Inflammatory macrophage treated with lipopolysaccharide for 4 hours (primary cell): Measurements from ENCODE around the gene SPIB.
A peak's percentile ranks its signal among the peaks of the same experiment; 100 is the strongest.

Experiments used
- DNase-seq: peaks from one replicate; pipeline ENCODE4 v3.0.0-alpha.2; 2020

The SPIB gene

DNA sequence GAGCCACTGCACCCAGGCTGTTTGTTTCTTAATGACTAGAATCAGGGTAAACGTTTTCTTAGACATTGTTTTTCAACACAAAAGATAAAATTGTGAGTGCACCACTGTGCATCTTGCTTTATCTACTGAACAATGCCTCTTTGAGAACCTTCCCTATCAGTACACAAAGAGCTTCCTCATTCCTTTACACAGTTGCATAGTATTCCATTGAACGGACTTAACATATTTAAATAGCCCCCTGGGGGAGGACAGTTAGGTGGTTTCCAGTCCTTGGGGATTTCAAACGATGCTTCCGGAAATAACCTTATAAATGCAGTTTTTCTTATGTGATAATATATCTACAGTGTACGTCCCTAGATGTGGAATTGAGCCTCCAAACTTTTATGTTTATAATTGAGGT lies 26.0 kb upstream of the SPIB start:
- no peak for DNase-seq

DNA sequence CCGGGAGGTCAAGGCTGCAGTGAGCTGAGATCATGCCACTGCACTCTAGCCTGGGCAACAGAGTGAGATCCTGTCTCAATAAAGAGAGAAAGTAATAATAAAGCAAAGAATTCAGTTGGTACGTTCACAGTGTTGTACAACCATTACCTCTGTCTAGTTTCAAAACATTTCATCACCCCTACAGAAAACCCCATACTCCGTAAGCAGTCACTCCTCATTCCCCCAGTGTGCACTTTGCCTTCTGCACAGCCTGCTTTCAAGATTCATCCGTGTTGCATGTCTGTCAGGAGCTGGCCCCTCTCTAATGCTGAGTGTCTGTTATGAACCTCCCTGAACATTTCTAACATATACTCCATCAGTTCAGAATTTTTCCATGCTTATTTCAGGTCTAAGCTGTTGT lies 25.1 kb upstream of the SPIB start:
- DNase-seq = no peak

DNA sequence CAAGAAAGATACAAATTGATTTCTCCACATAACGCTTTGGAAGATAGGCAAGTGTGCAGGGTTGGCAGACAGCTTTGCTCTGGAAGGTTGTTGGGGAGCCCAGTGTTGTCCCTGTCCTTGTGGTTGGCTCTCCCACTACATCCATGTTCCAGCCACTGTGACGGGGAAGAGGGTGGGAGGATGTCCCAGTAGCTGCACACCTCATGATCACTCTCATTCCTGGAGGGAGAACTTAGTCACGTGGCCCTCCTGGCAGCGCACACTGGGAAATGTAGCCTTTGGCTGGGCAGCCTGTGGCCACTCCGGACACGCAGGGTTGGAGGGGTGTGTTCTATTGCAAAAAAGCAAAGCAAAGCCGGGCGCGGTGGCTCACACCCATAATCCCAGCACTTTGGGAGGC lies 24.7 kb upstream of the SPIB start:
- DNase-seq = no peak

DNA sequence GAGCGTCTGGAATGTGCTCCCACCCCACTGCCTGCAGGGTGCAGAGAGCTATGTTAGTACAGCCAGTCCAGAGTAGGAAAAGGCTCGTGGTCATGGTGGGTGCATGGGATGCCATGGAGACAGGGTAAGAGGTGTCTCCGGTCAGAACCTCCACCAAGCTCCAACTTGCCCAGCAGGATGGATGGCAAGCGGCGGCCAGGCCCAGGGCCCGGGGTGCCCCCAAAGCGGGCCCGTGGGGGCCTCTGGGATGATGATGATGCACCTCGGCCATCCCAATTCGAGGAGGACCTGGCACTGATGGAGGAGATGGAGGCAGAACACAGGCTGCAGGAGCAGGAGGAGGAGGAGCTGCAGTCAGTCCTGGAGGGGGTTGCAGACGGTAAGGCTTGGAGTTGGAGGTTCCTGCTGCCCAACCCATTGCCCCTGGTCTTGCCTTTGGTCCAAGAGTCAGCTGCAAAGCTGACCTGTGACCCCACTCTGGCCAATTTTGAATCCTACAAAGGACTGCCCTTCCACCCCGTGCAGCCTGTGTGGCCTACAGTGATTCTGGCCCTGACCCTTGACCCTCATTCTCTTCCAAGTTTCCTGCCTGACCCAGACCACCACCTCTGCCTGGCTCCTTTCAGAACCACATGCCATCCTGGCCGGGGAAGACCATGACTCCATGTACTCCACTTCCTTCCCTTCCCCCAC lies 19.9 kb upstream of the SPIB start:
- no peak for DNase-seq

DNA sequence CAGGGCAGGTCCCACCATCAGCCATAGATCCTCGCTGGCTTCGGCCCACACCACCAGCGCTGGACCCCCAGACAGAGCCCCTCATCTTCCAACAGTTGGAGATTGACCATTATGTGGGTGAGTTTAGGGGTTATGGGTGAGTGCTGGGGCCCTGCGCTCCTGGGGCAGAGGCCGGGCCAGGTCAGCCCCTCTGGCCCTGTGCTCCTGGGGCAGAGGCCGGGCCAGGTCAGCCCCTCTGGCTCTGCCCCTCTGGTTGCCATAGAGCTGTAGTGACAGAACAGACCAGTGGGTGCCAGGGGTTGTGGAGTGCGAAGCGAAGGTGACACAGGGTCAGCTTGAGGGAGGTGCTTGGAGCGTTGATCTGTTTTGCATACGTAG lies 19.4 kb upstream of the SPIB start:
- no peak for DNase-seq

DNA sequence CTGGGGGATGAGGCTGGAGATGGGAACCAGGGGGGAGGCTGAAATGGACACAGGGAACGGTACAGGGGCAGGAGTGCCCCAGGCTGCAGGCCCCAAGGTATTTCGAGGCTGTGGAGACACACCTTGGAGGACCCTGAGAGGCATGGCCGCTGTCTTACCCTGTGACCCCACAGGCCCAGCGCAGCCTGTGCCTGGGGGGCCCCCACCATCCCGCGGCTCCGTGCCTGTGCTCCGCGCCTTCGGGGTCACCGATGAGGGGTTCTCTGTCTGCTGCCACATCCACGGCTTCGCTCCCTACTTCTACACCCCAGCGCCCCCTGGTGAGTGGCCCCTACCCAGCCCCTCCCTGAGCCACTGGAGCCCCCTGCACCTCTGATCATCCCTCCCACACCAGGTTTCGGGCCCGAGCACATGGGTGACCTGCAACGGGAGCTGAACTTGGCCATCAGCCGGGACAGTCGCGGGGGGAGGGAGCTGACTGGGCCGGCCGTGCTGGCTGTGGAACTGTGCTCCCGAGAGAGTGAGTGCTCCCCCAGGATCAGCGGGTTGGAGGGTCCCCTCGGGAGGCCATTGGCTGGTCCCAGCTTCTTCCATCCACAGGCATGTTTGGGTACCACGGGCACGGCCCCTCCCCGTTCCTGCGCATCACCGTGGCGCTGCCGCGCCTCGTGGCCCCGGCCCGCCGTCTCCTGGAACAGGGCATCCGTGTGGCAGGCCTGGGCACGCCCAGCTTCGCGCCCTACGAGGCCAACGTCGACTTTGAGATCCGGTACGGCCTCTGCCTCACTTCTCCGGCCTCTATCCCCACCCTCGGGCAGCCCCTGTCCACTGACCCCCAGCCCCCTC lies 16.9 kb upstream of the SPIB start:
- DNase-seq = no peak

DNA sequence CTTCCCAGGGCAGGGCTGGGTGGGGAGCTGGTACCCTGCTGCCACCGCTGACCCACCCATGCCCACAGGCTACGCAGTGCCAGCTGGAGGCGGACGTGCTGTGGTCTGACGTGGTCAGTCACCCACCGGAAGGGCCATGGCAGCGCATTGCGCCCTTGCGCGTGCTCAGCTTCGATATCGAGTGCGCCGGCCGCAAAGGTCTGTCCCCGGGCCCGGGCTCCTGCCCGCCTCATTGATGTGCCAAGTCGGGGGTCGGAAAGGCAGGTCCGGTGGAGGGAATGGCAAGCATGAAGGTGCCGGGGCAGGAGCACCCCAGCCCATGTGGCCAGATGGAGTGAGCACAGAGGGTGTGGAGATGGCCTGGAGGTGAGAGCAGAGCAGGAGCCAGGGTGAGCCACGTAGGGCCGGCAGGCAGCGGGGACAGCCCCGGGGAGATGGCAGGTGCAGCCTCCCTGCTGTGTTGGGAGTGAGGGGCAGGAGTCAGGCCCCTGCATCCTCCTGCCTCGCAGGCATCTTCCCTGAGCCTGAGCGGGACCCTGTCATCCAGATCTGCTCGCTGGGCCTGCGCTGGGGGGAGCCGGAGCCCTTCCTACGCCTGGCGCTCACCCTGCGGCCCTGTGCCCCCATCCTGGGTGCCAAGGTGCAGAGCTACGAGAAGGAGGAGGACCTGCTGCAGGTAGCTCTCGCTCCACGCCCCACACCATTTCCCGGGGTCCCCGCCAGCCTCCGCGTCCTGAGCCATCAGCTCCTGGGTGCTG lies 16.0 kb upstream of the SPIB start:
- no peak for DNase-seq

DNA sequence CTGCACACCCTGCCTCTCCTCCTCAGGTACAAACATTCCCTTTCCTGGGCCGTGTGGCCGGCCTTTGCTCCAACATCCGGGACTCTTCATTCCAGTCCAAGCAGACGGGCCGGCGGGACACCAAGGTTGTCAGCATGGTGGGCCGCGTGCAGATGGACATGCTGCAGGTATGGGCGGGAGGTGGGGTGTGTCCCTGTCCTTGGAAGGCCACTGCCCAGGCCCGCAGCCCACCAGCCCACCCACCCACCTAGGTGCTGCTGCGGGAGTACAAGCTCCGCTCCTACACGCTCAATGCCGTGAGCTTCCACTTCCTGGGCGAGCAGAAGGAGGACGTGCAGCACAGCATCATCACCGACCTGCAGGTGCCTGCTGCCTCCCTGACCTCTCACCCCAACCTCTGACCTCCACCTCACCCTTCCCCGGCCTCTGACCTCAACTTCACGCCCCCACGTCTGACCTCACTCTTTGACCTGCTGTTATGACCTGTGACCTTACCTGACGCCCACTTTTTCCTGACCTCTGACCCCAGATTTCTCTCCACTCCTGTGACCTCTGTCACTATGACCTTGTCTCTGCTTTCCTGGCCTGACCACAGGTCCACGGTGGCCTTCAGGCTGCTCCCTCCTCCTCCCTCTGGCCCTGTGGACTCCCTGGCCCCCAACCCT lies 12.4 kb upstream of the SPIB start:
- no peak for DNase-seq

DNA sequence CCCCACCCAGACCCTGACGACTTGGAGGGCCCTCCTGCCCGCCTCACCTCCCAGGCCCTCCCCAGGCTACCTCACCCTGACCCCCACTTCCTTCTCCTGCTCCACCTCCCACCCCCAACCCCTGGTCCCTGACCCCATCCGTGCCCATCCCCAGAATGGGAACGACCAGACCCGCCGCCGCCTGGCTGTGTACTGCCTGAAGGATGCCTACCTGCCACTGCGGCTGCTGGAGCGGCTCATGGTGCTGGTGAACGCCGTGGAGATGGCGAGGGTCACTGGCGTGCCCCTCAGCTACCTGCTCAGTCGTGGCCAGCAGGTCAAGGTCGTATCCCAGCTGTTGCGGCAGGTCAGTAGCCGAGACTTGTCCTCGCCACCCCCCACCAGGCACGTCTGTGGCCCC lies 11.9 kb upstream of the SPIB start:
- DNase-seq = no peak

DNA sequence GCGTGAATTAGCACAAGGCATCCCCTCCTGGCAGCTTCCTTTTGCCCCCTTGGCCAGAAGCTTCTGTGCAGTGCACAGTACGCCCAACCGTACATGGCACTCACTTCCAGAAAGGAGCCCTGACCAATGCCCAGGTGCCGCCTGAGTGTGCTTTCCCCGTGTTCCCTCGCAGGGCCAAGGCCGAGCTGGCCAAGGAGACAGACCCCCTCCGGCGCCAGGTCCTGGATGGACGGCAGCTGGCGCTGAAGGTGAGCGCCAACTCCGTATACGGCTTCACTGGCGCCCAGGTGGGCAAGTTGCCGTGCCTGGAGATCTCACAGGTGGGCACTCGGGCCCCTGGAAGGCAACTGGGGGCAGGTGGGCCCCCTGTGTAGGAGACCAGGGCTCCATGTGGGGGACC lies 9.4 kb upstream of the SPIB start:
- no peak for DNase-seq

DNA sequence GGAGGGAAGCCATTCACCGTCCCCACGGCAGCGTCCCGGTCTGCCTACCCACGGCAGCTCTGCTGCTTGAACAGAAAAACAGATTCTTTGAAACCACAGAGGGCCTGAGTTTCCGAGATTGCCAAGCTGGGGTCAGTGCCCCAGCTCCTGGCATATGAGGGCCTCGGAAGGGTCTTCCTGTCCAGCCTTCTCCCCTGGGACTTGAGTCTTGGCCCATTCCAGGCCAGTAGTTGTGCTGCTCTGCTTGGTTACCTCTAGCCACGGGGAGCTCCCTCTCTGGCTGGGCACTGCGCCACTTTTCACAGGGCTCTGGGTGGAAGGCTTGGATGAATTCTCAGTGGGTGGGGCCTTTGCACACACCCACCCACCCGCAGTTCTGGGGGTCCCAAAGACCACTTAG lies 8.6 kb upstream of the SPIB start:
- DNase-seq = no peak

DNA sequence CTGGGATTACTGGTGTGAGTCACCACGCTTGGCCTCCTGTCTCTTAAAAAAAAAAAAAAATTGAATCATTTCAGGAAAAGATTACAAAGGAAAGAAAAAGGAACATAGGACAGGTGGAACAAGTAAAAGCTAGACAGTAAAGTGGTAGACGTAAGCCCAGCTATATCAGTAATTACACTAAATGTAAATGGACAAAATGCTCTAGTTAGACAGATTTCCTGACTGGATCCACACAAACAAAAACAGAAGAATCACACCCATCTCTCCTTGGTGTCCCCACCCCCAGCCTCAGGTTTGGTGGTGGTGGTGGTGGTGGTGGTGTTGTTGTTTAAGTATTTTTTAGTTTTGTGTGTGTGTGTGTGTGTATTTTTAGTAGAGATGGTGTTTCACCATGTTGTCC lies 6.3 kb upstream of the SPIB start:
- no peak for DNase-seq

DNA sequence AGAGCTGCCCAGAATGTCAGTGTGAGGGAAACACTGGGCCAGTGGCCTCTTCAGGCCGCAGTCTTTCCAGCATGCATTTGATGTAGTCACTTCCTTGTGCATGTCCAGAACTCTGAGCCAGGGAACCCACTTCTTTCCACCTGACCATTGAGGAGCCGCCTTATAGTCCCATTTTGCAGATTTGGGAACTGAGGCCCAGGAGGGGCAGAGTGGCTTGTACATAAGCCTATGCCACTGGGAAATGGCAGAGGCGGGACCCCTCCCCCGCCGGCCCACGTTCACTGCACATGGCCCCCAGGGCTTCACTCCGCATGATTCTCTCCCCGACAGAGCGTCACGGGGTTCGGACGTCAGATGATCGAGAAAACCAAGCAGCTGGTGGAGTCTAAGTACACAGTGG lies 5.6 kb upstream of the SPIB start:
- no peak for DNase-seq

DNA sequence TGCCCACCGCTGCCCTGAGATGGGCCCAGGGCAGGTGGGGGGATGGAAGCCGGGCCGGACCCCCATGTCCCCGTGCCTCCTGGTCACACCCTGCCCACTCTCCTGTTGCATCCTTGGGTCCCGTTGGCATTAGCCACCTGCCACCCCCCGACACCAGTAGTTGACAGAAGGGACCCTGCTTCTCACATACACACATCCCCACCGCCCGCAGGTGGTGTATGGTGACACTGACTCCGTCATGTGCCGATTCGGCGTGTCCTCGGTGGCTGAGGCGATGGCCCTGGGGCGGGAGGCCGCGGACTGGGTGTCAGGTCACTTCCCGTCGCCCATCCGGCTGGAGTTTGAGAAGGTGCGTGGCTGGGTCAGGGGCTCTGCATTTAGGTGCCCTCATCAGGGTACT lies 5.2 kb upstream of the SPIB start:
- no peak for DNase-seq

DNA sequence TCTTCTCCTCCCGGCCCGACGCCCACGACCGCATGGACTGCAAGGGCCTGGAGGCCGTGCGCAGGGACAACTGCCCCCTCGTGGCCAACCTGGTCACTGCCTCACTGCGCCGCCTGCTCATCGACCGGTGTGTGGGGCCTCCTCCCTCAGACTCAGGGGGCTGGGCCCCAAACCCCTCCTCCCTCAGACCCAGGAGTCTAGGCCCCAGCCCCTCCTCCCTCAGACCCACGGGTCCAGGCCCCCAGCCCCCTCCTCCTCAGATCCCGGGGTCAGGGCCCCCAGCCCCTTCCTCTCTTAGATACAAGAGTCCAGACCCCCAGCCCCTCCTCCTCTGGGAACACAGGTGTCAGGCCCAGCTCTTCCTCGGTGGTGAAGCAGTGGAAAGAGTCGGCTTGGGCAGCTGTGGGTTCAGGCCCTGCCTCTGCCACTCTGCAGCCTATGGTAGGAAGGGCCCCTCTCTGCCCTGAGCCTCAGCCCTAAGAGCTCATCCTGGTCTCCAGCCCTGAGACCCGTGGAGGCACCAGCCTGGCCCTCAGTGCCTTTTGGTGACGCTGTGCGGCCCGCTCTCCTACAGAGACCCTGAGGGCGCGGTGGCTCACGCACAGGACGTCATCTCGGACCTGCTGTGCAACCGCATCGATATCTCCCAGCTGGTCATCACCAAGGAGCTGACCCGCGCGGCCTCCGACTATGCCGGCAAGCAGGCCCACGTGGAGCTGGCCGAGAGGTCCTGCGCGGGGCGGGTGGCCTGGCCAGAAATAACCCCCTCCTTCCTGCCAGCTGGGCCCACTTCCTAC lies 3.7 kb upstream of the SPIB start:
- DNase-seq = peak; percentile 75

DNA sequence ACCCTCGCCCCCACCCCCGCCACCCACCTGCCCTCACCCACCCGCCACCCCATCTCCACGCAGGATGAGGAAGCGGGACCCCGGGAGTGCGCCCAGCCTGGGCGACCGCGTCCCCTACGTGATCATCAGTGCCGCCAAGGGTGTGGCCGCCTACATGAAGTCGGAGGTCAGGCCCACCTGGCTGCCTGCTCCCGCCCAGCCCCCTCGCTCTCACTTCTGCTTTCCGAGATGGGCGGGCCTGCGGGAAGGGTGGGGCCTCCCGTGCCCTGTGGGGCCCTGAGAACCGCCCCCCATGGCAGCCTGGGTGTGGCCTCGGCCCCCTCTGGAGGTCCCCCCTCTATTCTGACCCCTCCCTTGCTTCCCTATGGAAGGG lies 3.1 kb upstream of the SPIB start:
- DNase-seq = peak; percentile 49

DNA sequence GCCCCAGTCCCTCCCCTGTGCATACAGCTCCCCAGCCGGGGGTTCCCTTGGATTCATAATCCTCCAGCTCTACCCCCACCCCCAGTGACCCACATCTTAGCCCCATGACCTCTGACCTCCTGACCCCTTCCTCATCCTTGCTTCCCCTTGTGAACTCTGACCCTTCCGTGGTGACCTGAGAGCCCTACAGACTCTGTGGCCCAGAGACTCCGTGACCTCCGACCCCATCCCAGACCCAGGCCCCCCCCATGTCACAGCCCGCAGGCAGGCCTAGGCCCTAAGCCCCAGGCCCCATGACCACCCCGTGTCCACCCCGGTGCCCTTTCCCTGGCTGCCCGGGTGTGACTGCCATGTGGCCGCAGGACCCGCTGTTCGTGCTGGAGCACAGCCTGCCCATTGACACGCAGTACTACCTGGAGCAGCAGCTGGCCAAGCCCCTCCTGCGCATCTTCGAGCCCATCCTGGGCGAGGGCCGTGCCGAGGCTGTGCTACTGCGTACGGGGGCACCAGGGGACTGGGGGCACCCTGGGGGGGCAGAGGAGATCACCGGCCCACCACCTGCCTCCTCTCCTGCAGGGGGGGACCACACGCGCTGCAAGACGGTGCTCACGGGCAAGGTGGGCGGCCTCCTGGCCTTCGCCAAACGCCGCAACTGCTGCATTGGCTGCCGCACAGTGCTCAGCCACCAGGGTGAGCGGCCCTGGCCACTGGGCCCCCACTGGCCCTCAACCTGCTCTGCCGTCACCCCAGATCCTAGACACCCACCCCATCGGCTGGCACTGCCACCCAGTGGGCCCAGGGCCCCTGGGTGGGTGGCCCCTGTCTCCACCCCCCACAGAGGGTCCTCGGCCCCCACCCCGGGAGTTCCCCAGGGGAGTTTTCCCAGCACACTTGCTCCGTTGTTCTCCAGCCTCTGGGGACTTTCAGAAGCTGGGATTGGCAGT lies 2.4 kb upstream of the SPIB start:
- no peak for DNase-seq

DNA sequence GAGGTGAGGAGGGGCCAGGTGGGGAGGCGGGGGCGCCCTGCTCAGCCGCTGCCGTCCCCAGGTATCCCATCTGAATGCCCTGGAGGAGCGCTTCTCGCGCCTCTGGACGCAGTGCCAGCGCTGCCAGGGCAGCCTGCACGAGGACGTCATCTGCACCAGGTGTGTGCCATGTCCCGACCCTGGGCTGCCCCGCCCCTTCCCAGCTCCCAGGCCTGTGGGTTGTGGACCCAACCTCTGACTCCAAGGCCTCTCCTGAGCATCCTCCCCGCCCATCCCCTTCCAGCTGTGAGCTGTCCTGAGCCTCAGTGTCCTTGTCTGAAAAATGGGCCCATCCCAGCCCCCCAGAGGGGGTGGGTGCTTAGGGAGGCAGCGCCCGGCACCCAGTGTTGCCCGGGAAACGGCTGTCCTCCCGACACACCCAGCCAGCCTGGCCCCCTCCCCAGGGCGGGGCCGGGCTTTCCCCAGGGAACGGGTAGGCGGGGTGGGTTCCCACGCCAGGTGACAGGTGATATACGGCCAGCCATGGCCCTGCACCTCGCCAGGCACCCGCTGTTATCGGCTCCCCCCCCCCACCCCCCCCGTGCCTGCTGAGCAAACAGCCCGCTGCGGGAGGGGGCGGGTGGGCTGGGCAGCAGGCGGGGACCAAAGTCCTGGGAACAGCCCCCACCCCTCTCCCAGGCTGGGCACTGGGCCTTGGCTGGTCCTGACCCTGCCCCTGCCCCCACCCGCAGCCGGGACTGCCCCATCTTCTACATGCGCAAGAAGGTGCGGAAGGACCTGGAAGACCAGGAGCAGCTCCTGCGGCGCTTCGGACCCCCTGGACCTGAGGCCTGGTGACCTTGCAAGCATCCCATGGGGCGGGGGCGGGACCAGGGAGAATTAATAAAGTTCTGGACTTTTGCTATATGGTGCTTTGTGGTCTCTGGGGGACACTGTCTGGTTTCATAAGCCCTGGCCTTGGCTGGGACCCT lies 1.3 kb upstream of the SPIB start:
- no peak for DNase-seq

DNA sequence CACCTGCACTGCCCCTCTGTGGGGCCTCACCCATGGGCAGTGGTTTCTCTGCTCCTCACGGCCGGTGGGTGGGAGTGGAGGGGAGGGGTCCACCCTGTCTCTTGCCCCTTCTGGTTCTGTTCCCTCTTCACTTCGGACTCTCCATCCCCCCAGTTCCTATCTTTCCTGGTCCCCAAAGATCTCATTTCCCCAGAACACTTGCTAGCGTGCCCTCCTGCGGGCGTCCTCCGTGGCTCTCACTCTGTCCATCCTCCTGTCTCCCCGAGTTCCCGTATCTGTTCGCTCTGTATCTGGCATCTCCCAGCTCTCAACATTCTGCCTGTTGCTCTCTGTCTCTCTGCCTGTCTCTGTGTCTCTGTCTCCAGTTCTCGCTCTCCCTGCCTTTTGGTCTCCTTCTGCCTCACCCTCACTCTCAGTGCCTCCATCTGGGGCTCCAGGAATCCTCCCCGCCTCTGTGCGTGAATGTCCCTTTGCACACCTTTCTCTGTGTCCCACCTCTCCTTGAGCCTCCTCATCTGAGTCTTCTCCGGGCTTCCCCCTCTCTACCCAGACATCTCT lies 363 bp downstream of the SPIB start:
- no peak for DNase-seq

DNA sequence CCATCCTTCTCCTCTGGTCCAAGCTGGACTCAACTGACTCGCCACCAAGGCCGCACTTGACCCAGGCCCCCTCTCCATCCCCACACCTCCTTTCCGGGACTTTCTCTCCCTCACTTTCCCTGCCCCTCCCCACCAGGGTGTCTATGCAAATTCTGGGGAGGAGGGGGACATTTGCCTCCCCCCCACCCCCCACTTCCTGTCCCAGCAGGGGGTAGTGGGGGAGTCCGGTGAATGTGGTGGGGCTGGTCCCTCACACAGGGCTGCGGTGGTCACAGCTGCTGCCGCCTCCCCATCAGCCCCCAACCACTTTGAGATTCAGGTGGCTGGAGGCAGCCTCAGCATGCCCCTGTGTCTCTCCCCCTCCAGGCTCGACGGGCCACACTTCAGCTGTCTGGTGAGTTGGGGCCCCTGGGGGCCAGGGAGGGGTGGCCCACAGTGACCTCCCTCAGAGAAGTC lies 870 bp downstream of the SPIB start:
- DNase-seq = no peak
